Measurements from ENCODE around the gene MBNL1.

MBNL1 gene

DNA sequence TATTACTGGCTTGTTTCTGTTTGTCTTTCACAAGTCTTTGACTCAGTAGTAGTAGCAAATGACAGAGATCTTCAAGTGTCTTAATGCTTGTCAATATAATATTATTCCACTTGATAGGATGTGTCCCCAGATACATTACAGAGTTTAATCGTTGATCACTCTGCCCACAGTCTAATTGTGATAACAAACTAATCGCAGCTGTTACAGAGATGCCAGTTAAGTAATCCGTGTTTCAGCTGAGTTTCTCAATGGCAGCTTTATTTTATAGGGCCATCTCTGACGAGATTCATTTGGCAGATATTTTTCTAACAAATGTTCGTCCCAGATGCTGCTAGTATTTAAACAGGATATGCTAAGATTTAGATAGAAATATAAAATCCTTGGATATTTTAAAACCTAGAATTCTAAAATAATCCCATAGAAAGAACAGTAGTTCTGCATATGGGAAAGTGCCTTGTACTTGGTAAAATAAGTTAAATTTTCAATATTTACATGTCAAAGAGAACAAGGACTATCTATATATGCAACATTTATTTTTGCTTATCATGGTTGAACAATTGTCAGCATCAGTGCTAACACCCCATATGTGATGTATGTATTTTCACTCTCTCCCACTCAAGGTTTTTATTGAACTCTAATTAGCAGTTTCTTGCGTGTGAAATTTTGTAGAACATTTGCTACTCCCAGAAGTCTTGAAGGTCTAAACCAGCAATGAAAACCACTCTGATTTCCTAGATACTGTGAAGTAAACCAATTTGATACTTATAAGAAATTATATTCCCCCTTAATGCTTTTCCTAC, 185.5 kb downstream of the MBNL1 start:
- Histone ChIP-seq H4K8ac (ENCODE audit: low read depth, low read length) (no peak overlapping the region), H3K9me3 (replicated peaks in 1 of 2; ENCODE audit: control insufficient read depth in 2 of 2, insufficient read depth in 1 of 2, low read depth in 1 of 2, low read length in 2 of 2) (no peaks in the 10 kb centered on the region), H3K14ac (ENCODE audit: low read length) (no peak overlapping the region), H2BK120ac (ENCODE audit: low read depth, low read length) (no peak overlapping the region), H3K18ac (ENCODE audit: low read length) (no peak overlapping the region), H3K27me3 (ENCODE audit: control insufficient read depth in 3 of 3, insufficient read depth in 3 of 3, low read depth in 1 of 3, low read length in 3 of 3) (no peaks in the 10 kb centered on the region), H4K91ac (ENCODE audit: low read depth, low read length, poor library complexity) (no peak overlapping the region), H3K4ac (ENCODE audit: low read length) (no peak overlapping the region), H2BK12ac (ENCODE audit: low read length) (no peak overlapping the region), H2AK5ac (ENCODE audit: low read depth, low read length) (no peak overlapping the region), H3K4me3 (ENCODE audit: low read length in 2 of 2) (no peak overlapping the region), H3K4me2 (ENCODE audit: insufficient read depth, low read length, poor library complexity, severe bottlenecking) (no peak overlapping the region), H3K23ac (ENCODE audit: low read depth, low read length, poor library complexity) (no peak overlapping the region), H3K4me1 (ENCODE audit: control insufficient read depth in 2 of 2, insufficient read depth in 1 of 2, low read depth in 1 of 2, low read length in 2 of 2) (peaks cover 3 to 4% of the 10 kb centered on the region in 2 donors), H3K9ac (ENCODE audit: low read depth, low read length, poor library complexity) (no peak overlapping the region), H3K36me3 (replicated peaks in 1 of 2; ENCODE audit: control insufficient read depth in 2 of 2, insufficient read depth in 2 of 2, low read length in 2 of 2) (peaks cover 2 to 66% of the 10 kb centered on the region in 2 donors), H2BK5ac (ENCODE audit: low read length) (no peak overlapping the region), H2BK15ac (ENCODE audit: low read length) (no peak overlapping the region), H2AFZ (ENCODE audit: low read length) (no peak overlapping the region), H3K27ac (replicated peaks; ENCODE audit: low read length) (no peak overlapping the region), H3K79me1 (ENCODE audit: low read depth, low read length) (no peaks in the 10 kb centered on the region)
- no CpG with 5 or more reads among the region's 6 CpGs for WGBS, 2 donors (ENCODE audit: extremely low coverage in 2 of 2, insufficient read length in 2 of 2, insufficient replicate concordance in 1 of 2)
- DNase-seq (ENCODE audit: low spot score), result no peak

DNA sequence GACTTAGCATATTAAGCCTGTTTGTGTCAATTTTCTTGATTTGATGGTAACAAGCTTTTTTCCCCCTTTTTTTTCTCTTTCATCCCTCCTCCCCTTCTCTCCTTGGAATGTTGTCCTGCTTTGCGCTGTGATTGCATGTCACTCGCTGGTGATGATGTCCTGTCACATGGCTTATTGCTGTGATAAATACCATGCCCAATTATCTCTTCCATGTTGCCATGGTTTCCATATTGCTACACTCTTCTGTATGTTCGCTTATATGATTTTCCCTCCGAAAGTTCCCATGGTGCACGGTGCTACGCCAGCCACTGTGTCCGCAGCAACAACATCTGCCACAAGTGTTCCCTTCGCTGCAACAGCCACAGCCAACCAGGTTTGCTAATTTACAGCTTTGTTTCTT, 187.3 kb downstream of the MBNL1 start:
- no peak overlapping the region for H2AK5ac ChIP-seq (ENCODE audit: low read depth, low read length)
- no peaks in the 10 kb centered on the region for H3K27me3 ChIP-seq (ENCODE audit: control insufficient read depth in 3 of 3, insufficient read depth in 3 of 3, low read depth in 1 of 3, low read length in 3 of 3)
- WGBS, 2 donors (ENCODE audit: extremely low coverage in 2 of 2, insufficient read length in 2 of 2, insufficient replicate concordance in 1 of 2), result no CpG with 5 or more reads among the region's 8 CpGs
- H3K4me3 ChIP-seq (ENCODE audit: low read length in 2 of 2), result peak overlapping the region in 1 of 2 donors; percentile 50
- no peaks in the 10 kb centered on the region for H3K79me1 ChIP-seq (ENCODE audit: low read depth, low read length)
- no peak overlapping the region for H3K23ac ChIP-seq (ENCODE audit: low read depth, low read length, poor library complexity)
- no peak overlapping the region for H3K4me2 ChIP-seq (ENCODE audit: insufficient read depth, low read length, poor library complexity, severe bottlenecking)
- no peak for DNase-seq (ENCODE audit: low spot score)
- no peak overlapping the region for H2BK12ac ChIP-seq (ENCODE audit: low read length)
- H3K18ac ChIP-seq (ENCODE audit: low read length), result no peak overlapping the region
- H3K4ac ChIP-seq (ENCODE audit: low read length), result no peak overlapping the region
- no peak overlapping the region for H4K8ac ChIP-seq (ENCODE audit: low read depth, low read length)
- no peak overlapping the region for H3K9ac ChIP-seq (ENCODE audit: low read depth, low read length, poor library complexity)
- H4K91ac ChIP-seq (ENCODE audit: low read depth, low read length, poor library complexity), result no peak overlapping the region
- H3K4me1 ChIP-seq (ENCODE audit: control insufficient read depth in 2 of 2, insufficient read depth in 1 of 2, low read depth in 1 of 2, low read length in 2 of 2), result peaks cover 2 to 4% of the 10 kb centered on the region in 2 donors
- H3K36me3 ChIP-seq (replicated peaks in 1 of 2; ENCODE audit: control insufficient read depth in 2 of 2, insufficient read depth in 2 of 2, low read length in 2 of 2), result peaks cover 2 to 73% of the 10 kb centered on the region in 2 donors
- H2AFZ ChIP-seq (ENCODE audit: low read length), result no peak overlapping the region
- no peak overlapping the region for H3K27ac ChIP-seq (replicated peaks; ENCODE audit: low read length)
- H3K9me3 ChIP-seq (replicated peaks in 1 of 2; ENCODE audit: control insufficient read depth in 2 of 2, insufficient read depth in 1 of 2, low read depth in 1 of 2, low read length in 2 of 2), result no peaks in the 10 kb centered on the region
- H3K14ac ChIP-seq (ENCODE audit: low read length), result no peak overlapping the region
- no peak overlapping the region for H2BK120ac ChIP-seq (ENCODE audit: low read depth, low read length)
- H2BK15ac ChIP-seq (ENCODE audit: low read length), result no peak overlapping the region
- no peak overlapping the region for H2BK5ac ChIP-seq (ENCODE audit: low read length)

DNA sequence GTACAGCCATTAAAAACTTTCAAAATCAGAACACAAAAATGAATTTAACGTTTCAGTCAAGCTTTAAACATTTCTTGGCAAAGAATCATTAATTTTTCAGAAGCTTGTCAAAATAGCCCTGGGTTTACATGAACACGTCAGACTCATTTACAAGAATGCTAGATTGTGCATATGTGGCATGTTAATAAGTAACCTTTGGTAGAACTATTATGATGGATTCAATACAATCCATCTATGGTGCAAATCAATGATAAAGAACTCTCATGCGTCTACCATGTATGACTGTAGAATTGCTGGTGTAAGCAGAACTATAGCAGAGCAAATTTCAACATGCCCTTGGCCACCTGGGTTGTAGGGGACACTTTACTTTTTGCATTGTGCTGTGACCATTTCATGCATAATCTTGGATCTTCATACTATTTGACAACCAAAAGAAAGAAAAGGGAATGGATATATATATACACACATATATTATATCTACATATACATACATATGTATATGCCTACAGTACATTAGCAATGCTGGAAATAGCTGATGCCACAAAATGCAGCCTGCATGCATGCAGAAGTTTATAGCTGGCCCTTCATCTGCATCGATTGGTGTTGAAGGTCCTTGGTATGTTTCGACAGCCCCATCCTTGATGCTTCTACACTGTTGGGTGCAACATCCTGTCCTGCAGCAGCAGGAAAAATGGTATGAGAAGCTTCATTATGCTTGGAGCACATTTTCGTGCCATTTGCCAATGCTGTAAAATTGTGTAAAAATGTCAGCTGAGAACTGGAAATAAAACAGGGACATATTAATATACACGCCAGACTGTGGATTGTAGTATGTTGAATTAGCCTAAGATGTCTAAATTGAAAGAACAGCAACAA, 189.0 kb downstream of the MBNL1 start:
- peaks cover 2 to 70% of the 10 kb centered on the region in 2 donors for H3K36me3 ChIP-seq (replicated peaks in 1 of 2; ENCODE audit: control insufficient read depth in 2 of 2, insufficient read depth in 2 of 2, low read length in 2 of 2)
- no peak overlapping the region for H3K14ac ChIP-seq (ENCODE audit: low read length)
- H4K91ac ChIP-seq (ENCODE audit: low read depth, low read length, poor library complexity), result no peak overlapping the region
- peaks cover 1 to 5% of the 10 kb centered on the region in 2 donors for H3K4me1 ChIP-seq (ENCODE audit: control insufficient read depth in 2 of 2, insufficient read depth in 1 of 2, low read depth in 1 of 2, low read length in 2 of 2)
- no peak overlapping the region for H3K4ac ChIP-seq (ENCODE audit: low read length)
- no CpG with 5 or more reads among the region's 7 CpGs for WGBS, 2 donors (ENCODE audit: extremely low coverage in 2 of 2, insufficient read length in 2 of 2, insufficient replicate concordance in 1 of 2)
- no peak overlapping the region for H3K9ac ChIP-seq (ENCODE audit: low read depth, low read length, poor library complexity)
- H4K8ac ChIP-seq (ENCODE audit: low read depth, low read length), result no peak overlapping the region
- no peak overlapping the region for H2AFZ ChIP-seq (ENCODE audit: low read length)
- H3K23ac ChIP-seq (ENCODE audit: low read depth, low read length, poor library complexity), result no peak overlapping the region
- no peak overlapping the region for H3K27ac ChIP-seq (replicated peaks; ENCODE audit: low read length)
- H3K4me3 ChIP-seq (ENCODE audit: low read length in 2 of 2), result no peak overlapping the region
- no peaks in the 10 kb centered on the region for H3K9me3 ChIP-seq (replicated peaks in 1 of 2; ENCODE audit: control insufficient read depth in 2 of 2, insufficient read depth in 1 of 2, low read depth in 1 of 2, low read length in 2 of 2)
- H2BK15ac ChIP-seq (ENCODE audit: low read length), result no peak overlapping the region
- no peak overlapping the region for H2AK5ac ChIP-seq (ENCODE audit: low read depth, low read length)
- no peak overlapping the region for H2BK120ac ChIP-seq (ENCODE audit: low read depth, low read length)
- H2BK5ac ChIP-seq (ENCODE audit: low read length), result no peak overlapping the region
- no peak overlapping the region for H3K18ac ChIP-seq (ENCODE audit: low read length)
- DNase-seq (ENCODE audit: low spot score), result no peak
- H3K4me2 ChIP-seq (ENCODE audit: insufficient read depth, low read length, poor library complexity, severe bottlenecking), result no peak overlapping the region
- no peaks in the 10 kb centered on the region for H3K27me3 ChIP-seq (ENCODE audit: control insufficient read depth in 3 of 3, insufficient read depth in 3 of 3, low read depth in 1 of 3, low read length in 3 of 3)
- no peaks in the 10 kb centered on the region for H3K79me1 ChIP-seq (ENCODE audit: low read depth, low read length)
- no peak overlapping the region for H2BK12ac ChIP-seq (ENCODE audit: low read length)

All from neuronal stem cell (in vitro differentiated cells).